HEK293 (cell line): ENCODE measurements around the gene MED8.

Experiments
- CTCF ChIA-PET: fragments of 350-600 bp; formaldehyde crosslinking; extraction: SDS; loops from one replicate; lab custom pipeline; 2021; ENCODE audit warnings: antibody characterized with exemption; lab: Yijun Ruan, JAX
- POLR2A ChIA-PET: fragments of 300-600 bp; formaldehyde crosslinking; extraction: SDS; loops from one replicate; lab custom pipeline; 2020; ENCODE audit warnings: antibody characterized with exemption, inconsistent platforms; lab: Yijun Ruan, JAX
- H3K27ac ChIP-seq: fragments of 200-500 bp; sonication (Bioruptor generic); 2 replicates; pipeline ENCODE4 v1.5.1; 2014; ENCODE audit warnings: low read depth, low read length, control low read depth, inconsistent platforms; ENCODE audit errors: extremely low read depth
- H3K36me3 ChIP-seq, 2 experiments: fragments of 200-500 bp in 1 of 2; sonication (Bioruptor generic) in 1 of 2; 1 replicate in 1 of 2; 2 replicates in 1 of 2; pipeline ENCODE4 v1.5.1; 2014 to 2017; ENCODE audit warnings: inconsistent platforms in 2 of 2, low read length in 2 of 2; ENCODE audit not compliant: control insufficient read depth in 2 of 2, insufficient read depth in 1 of 2
- H3K4me1 ChIP-seq: fragments of 200-500 bp; sonication (Bioruptor generic); 2 replicates; pipeline ENCODE4 v1.5.1; 2014; ENCODE audit warnings: mild to moderate bottlenecking, low read length, inconsistent platforms; ENCODE audit not compliant: control insufficient read depth, insufficient read depth
- H3K4me3 ChIP-seq: 2 replicates; pipeline ENCODE4 v1.5.1; 2011; ENCODE audit warnings: low read depth, mild to moderate bottlenecking, control low read depth, low read length, moderate library complexity
- H3K9me3 ChIP-seq: fragments of 200-500 bp; sonication (Bioruptor generic); 2 replicates; pipeline ENCODE4 v1.5.1; 2014; ENCODE audit warnings: low read depth, low read length, inconsistent platforms; ENCODE audit not compliant: control insufficient read depth, insufficient read depth
- GFI1B ChIP-seq: fragments of 450-650 bp; formaldehyde crosslinking; IDR thresholded peaks from 2 replicates; pipeline ENCODE4 v1.5.1; 2016; ENCODE audit warnings: missing biosample characterization, missing genetic modification characterization
- SP2 ChIP-seq: fragments of 450-650 bp; formaldehyde crosslinking; IDR thresholded peaks from 2 replicates; pipeline ENCODE4 v1.5.1; 2016; ENCODE audit warnings: missing biosample characterization, missing genetic modification characterization
- ZBTB17 ChIP-seq: fragments of 450-650 bp; formaldehyde crosslinking; IDR thresholded peaks from 2 replicates; pipeline ENCODE4 v1.5.1; 2016; ENCODE audit warnings: missing biosample characterization, missing genetic modification characterization
- ZBTB21 ChIP-seq: fragments of 450-650 bp; formaldehyde crosslinking; IDR thresholded peaks from 2 replicates; pipeline ENCODE4 v1.5.1; 2017; ENCODE audit warnings: missing biosample characterization, missing genetic modification characterization
- ZFHX2 ChIP-seq: fragments of 450-650 bp; formaldehyde crosslinking; conservative IDR thresholded peaks from 2 replicates; pipeline ENCODE4 v1.5.1; 2016; ENCODE audit warnings: missing biosample characterization, missing genetic modification characterization
- ZNF155 ChIP-seq: fragments of 450-650 bp; formaldehyde crosslinking; IDR thresholded peaks from 2 replicates; pipeline ENCODE4 v1.5.1; 2016; ENCODE audit warnings: missing biosample characterization, missing genetic modification characterization
- ZNF37A ChIP-seq: fragments of 450-650 bp; IDR thresholded peaks from 2 replicates; pipeline ENCODE4 v1.5.1; 2018; ENCODE audit warnings: missing biosample characterization, missing genetic modification characterization
- ZNF544 ChIP-seq: fragments of 450-650 bp; formaldehyde crosslinking; IDR thresholded peaks from 2 replicates; pipeline ENCODE4 v1.5.0; 2017; ENCODE audit warnings: missing biosample characterization, missing genetic modification characterization
- ZNF600 ChIP-seq: fragments of 450-650 bp; formaldehyde crosslinking; IDR thresholded peaks from 2 replicates; pipeline ENCODE4 v1.5.1; 2016; ENCODE audit warnings: missing biosample characterization, missing genetic modification characterization
- ZNF776 ChIP-seq: fragments of 450-650 bp; formaldehyde crosslinking; IDR thresholded peaks from 2 replicates; pipeline ENCODE4 v1.5.0; 2017; ENCODE audit warnings: missing biosample characterization, missing genetic modification characterization, borderline replicate concordance
- ZNF843 ChIP-seq: fragments of 450-650 bp; formaldehyde crosslinking; IDR thresholded peaks from 2 replicates; pipeline ENCODE4 v1.5.1; 2016; ENCODE audit warnings: missing biosample characterization, missing genetic modification characterization
- ZSCAN16 ChIP-seq: fragments of 450-650 bp; formaldehyde crosslinking; IDR thresholded peaks from 2 replicates; pipeline ENCODE4 v1.5.1; 2016; ENCODE audit warnings: missing biosample characterization, missing genetic modification characterization
- TF ChIP-seq, protein P1 (sequence below): fragments of 450-650 bp; formaldehyde crosslinking; IDR thresholded peaks from 2 replicates; pipeline ENCODE4 v1.5.1; 2016; ENCODE audit warnings: missing biosample characterization, missing genetic modification characterization
- TF ChIP-seq, protein P2 (sequence below): fragments of 450-650 bp; IDR thresholded peaks from 2 replicates; pipeline ENCODE4 v1.5.1; 2018; ENCODE audit warnings: missing biosample characterization, mild to moderate bottlenecking, missing genetic modification characterization
- TF ChIP-seq, protein P3 (sequence below): fragments of 450-650 bp; formaldehyde crosslinking; conservative IDR thresholded peaks from 2 replicates; pipeline ENCODE4 v1.5.1; 2016; ENCODE audit warnings: low read depth, missing biosample characterization, missing genetic modification characterization

The MED8 gene

DNA sequence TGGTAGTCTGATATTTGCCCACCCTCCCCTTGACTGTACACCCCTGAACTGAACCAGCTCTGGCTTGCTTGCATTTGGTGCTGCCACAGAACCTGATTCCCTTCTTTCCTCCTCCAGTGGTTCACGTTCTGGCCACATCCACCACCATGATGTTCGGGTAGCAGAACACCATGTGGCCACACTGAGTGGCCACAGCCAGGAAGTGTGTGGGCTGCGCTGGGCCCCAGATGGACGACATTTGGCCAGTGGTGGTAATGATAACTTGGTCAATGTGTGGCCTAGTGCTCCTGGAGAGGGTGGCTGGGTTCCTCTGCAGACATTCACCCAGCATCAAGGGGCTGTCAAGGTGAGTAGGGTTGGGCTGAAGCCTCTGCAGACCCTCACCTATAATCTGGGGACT, 29.0 kb downstream of the MED8 start:
- peak; percentile 17; the same call in 1 of the 2 replicates for TF ChIP-seq ZNF600 (tag by site-specific recombination)
- no peak for TF ChIP-seq ZNF37A
- POLR2A ChIA-PET, result interaction anchor here (0.7 kb wide), 1 partner anchor 11 kb away, joined by 5 read pairs; no protein-coding TSS in a partner anchor
- H3K4me3 ChIP-seq, result peak overlapping the region; percentile 9
- peaks cover 6% of the 10 kb centered on the region for H3K4me1 ChIP-seq
- H3K36me3 ChIP-seq, result peaks cover 17 to 65% of the 10 kb centered on the region in 2 experiments
- H3K27ac ChIP-seq, result no peak overlapping the region
- no peaks in the 10 kb centered on the region for H3K9me3 ChIP-seq
- CTCF ChIA-PET, result interaction anchor here (0.6 to 3.2 kb wide), 2 partner anchors 54 to 134 kb away, joined by 3 to 11 read pairs; no protein-coding TSS in a partner anchor

DNA sequence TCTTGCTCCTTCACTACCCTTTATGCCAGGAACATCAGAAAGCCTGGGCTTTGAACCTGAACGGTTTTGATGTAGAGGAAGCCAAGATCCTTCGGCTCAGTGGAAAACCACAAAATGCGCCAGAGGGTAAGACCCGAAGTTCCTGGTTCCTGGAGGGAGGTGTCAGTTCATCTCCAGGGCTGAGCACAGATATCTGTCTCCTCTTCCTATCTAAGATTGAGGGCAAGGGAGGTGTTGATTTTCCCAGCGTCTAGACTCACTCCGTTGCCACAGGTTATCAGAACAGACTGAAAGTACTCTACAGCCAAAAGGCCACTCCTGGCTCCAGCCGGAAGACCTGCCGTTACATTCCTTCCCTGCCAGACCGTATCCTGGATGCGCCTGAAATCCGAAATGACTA, 29.9 kb downstream of the MED8 start:
- Histone ChIP-seq H3K27ac (0 out of 2 replicates have a peak overlapping the region, but pooled peaks have one; percentile 80), H3K4me1 (peaks cover 6% of the 10 kb centered on the region), H3K4me3 (peak overlapping the region; percentile 86), H3K36me3 (peaks cover 17 to 56% of the 10 kb centered on the region in 2 experiments), H3K9me3 (no peaks in the 10 kb centered on the region)
- ChIA-PET CTCF (interaction anchor here (3.2 kb wide), 1 partner anchor 55 kb away, joined by 11 read pairs; no protein-coding TSS in a partner anchor), POLR2A (interaction anchor here (0.7 to 2.0 kb wide), 3 partner anchors 8 to 12 kb away, joined by 5 to 34 read pairs (median 5); partner anchors contain the start of gene ELOVL1)
- TF ChIP-seq ZSCAN16 (tag by site-specific recombination) (no peak), ZBTB21 (tag by site-specific recombination) (no peak), ZBTB17 (tag by site-specific recombination) (no peak), GFI1B (no peak), ZFHX2 (tag by site-specific recombination) (no peak), ZNF544 (tag by site-specific recombination) (no peak), SP2 (no peak), ZNF776 (tag by site-specific recombination) (no peak), ZNF155 (tag by site-specific recombination) (no peak), ZNF843 (no peak)
- TF ChIP-seq, protein P1, sequence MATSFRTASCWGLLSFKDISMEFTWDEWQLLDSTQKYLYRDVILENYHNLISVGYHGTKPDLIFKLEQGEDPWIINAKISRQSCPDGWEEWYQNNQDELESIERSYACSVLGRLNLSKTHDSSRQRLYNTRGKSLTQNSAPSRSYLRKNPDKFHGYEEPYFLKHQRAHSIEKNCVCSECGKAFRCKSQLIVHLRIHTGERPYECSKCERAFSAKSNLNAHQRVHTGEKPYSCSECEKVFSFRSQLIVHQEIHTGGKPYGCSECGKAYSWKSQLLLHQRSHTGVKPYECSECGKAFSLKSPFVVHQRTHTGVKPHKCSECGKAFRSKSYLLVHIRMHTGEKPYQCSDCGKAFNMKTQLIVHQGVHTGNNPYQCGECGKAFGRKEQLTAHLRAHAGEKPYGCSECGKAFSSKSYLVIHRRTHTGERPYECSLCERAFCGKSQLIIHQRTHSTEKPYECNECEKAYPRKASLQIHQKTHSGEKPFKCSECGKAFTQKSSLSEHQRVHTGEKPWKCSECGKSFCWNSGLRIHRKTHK (tag by site-specific recombination), result no peak
- TF ChIP-seq, protein P2, sequence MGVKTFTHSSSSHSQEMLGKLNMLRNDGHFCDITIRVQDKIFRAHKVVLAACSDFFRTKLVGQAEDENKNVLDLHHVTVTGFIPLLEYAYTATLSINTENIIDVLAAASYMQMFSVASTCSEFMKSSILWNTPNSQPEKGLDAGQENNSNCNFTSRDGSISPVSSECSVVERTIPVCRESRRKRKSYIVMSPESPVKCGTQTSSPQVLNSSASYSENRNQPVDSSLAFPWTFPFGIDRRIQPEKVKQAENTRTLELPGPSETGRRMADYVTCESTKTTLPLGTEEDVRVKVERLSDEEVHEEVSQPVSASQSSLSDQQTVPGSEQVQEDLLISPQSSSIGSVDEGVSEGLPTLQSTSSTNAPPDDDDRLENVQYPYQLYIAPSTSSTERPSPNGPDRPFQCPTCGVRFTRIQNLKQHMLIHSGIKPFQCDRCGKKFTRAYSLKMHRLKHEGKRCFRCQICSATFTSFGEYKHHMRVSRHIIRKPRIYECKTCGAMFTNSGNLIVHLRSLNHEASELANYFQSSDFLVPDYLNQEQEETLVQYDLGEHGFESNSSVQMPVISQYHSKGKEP (tag by site-specific recombination), result no peak
- TF ChIP-seq, protein P3, sequence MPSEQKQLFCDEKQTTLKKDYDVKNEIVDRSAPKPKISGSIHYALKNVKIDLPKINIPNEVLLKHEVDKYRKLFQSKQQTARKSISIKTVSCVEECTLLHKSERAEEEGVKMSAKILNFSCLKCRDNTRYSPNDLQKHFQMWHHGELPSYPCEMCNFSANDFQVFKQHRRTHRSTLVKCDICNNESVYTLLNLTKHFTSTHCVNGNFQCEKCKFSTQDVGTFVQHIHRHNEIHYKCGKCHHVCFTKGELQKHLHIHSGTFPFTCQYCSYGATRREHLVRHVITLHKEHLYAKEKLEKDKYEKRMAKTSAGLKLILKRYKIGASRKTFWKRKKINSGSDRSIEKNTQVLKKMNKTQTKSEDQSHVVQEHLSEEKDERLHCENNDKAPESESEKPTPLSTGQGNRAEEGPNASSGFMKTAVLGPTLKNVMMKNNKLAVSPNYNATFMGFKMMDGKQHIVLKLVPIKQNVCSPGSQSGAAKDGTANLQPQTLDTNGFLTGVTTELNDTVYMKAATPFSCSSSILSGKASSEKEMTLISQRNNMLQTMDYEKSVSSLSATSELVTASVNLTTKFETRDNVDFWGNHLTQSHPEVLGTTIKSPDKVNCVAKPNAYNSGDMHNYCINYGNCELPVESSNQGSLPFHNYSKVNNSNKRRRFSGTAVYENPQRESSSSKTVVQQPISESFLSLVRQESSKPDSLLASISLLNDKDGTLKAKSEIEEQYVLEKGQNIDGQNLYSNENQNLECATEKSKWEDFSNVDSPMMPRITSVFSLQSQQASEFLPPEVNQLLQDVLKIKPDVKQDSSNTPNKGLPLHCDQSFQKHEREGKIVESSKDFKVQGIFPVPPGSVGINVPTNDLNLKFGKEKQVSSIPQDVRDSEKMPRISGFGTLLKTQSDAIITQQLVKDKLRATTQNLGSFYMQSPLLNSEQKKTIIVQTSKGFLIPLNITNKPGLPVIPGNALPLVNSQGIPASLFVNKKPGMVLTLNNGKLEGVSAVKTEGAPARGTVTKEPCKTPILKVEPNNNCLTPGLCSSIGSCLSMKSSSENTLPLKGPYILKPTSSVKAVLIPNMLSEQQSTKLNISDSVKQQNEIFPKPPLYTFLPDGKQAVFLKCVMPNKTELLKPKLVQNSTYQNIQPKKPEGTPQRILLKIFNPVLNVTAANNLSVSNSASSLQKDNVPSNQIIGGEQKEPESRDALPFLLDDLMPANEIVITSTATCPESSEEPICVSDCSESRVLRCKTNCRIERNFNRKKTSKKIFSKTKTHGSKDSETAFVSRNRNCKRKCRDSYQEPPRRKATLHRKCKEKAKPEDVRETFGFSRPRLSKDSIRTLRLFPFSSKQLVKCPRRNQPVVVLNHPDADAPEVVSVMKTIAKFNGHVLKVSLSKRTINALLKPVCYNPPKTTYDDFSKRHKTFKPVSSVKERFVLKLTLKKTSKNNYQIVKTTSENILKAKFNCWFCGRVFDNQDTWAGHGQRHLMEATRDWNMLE (tag by site-specific recombination), result no peak
